Gastroesophageal sphincter (tissue), 4 donors: ENCODE measurements around the gene SLK. TPM values are rescaled to one million over a fixed set of nuclear protein-coding genes. Genes with fewer than 3 reads are reported as not detected.
A peak's percentile ranks its signal among the peaks of the same experiment; 100 is the strongest.

ENCODE experiments used
- ATAC-seq: fragments of 150-250 bp; one replicate; pipeline ENCODE4 v1.9.1; 2016; ENCODE audit warnings: mild to moderate bottlenecking, moderate library complexity
- H3K27ac ChIP-seq, 4 donors: fragments of 200-600 bp; sonication (generic) in 3 of 4; 1 replicate in 3 of 4; 2 replicates in 1 of 4; pipeline ENCODE4 v1.5.1; 2016 to 2019
- H3K27me3 ChIP-seq: fragments of 200-600 bp; sonication (generic); one replicate; pipeline ENCODE4 v1.5.1; 2019
- H3K36me3 ChIP-seq, 2 donors: fragments of 200-600 bp; sonication (generic); one replicate each; pipeline ENCODE4 v1.5.1; 2019; ENCODE audit warnings: control low read depth in 1 of 2
- H3K4me1 ChIP-seq, 3 donors: fragments of 200-600 bp; sonication (generic); 1 replicate in 2 of 3; 2 replicates in 1 of 3; pipeline ENCODE4 v1.5.1; 2016 to 2019; ENCODE audit warnings: control low read depth in 2 of 3
- H3K4me3 ChIP-seq, 2 donors: fragments of 200-600 bp; sonication (generic); one replicate each; pipeline ENCODE4 v1.5.1; 2019; ENCODE audit warnings: mild to moderate bottlenecking in 1 of 2, moderate library complexity in 1 of 2
- H3K9me3 ChIP-seq, 3 donors: fragments of 200-600 bp; sonication (generic); one replicate each; pipeline ENCODE4 v1.5.1; 2017 to 2019; ENCODE audit warnings: control low read depth in 2 of 3
- CTCF ChIP-seq, 4 experiments: fragments of 200-600 bp in 2 of 4; fragments of 450-650 bp in 2 of 4; sonication (generic) in 1 of 4; IDR thresholded peaks; one replicate each; pipeline ENCODE4 v1.5.1; 2017 to 2019; ENCODE audit warnings: antibody characterized with exemption in 4 of 4, mild to moderate bottlenecking in 2 of 4, moderate library complexity in 2 of 4
- EP300 ChIP-seq: sonication (generic); formaldehyde crosslinking; IDR thresholded peaks from one replicate; pipeline ENCODE4 v1.6.1; 2017; ENCODE audit warnings: antibody characterized with exemption, mild to moderate bottlenecking
- POLR2A ChIP-seq, 2 donors: fragments of 450-650 bp; IDR thresholded peaks; one replicate each; pipeline ENCODE4 v1.6.1; 2017; ENCODE audit warnings: antibody characterized with exemption in 2 of 2, mild to moderate bottlenecking in 2 of 2, moderate library complexity in 1 of 2
- POLR2AphosphoS5 ChIP-seq: sonication (generic); formaldehyde crosslinking; IDR thresholded peaks from one replicate; pipeline ENCODE4 v1.6.1; 2017; ENCODE audit warnings: antibody characterized with exemption
- WGBS, 2 donors: methylation state at CpG; one replicate each; pipeline ENCODE4 v1.1.5; 2018; ENCODE audit warnings: low coverage in 1 of 2; 5-methylcytosine and 5-hydroxymethylcytosine counted together
- total RNA-seq, 4 donors: library from RNA; depleted of rRNA; stranded (reverse); fragments of >200 nt; gene quantifications; one replicate each; pipeline ENCODE4 v1.1.0, GENCODE V29; 2016

Gene SLK
- total RNA-seq, 4 donors from 2014 or later, result 75.0 to 119 (median 107) TPM

DNA sequence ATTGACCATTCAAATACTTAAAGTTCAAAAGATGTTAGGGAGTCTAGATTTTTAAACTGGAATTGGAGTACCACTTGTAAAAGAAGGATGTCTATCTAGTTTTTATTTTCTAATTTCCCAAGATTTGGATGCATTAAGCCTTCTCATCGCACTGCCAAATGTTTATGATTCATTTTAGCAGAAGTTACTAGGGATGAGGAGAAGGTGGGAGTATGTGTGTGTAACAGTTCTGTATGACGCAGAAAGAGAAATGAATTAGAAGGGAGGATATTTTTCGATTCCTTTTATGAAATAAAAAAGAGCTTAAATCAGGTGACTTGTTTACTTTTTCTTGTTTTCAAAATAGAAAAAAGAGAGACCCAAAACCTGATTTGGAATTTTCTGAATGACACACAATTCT is 6.8 kb upstream of the SLK start:
- TF ChIP-seq POLR2AphosphoS5 (no peak), POLR2A (IDR thresholded peaks at IDR 0.05) (no peak), EP300 (no peak), CTCF (IDR thresholded peaks at IDR 0.05) (no peak)
- WGBS, 2 donors, result 56 to 57% methylated on average over 3 of the region's 3 CpGs
- no peak overlapping the region for H3K27ac ChIP-seq
- no peak overlapping the region for H3K4me3 ChIP-seq
- ATAC-seq, result no peak
- no peaks in the 10 kb centered on the region for H3K9me3 ChIP-seq
- H3K4me1 ChIP-seq, result no peaks in the 10 kb centered on the region
- H3K36me3 ChIP-seq, result no peaks in the 10 kb centered on the region
- no peaks in the 10 kb centered on the region for H3K27me3 ChIP-seq

- ATAC-seq, result peak; percentile 79
- Histone ChIP-seq H3K4me1 (peaks cover 0 to 57% (median 3%) of the 10 kb centered on the region in 3 donors), H3K27ac (peak overlapping the region; percentile 89 to 99 (median 96)), H3K27me3 (no peaks in the 10 kb centered on the region), H3K36me3 (no peaks in the 10 kb centered on the region), H3K4me3 (peak overlapping the region; percentile 83 to 87), H3K9me3 (no peaks in the 10 kb centered on the region)
- peak in 2 of 4 experiments; percentile 26 to 35 for TF ChIP-seq CTCF (IDR thresholded peaks at IDR 0.05)
- TF ChIP-seq EP300, result no peak
- 0 to 1% methylated on average over 4 to 14 of the region's 55 CpGs for WGBS, 2 donors
These were observed 620 bp downstream of the SLK start for GRCh38 chr10:103967448-103968071.

- H3K4me1 ChIP-seq, result peaks cover 0 to 66% (median 3%) of the 10 kb centered on the region in 3 donors
These were observed 1.8 kb downstream of the SLK start for GRCh38 chr10:103968441-103969391.

DNA sequence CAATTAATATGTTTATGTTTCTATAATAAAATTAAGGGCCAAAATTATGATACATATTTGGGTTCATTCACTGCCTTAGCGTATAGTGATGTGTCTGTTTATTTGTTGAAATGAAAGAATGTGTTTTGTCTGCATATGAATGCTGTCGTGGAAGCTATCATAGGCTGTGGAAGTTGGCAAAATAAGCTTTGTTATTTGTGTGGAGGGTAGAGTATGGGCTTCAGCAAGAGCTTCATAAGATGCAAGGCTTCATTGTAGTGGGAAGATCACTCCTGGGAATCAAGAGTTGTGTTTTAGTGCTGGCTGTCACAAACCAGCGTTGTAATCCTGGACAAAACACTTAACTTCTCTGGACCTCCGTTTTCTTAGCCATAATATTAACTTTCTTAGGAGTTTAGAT is 2.5 kb downstream of the SLK start:
- Histone ChIP-seq H3K27ac (peak overlapping the region in 3 of 4 donors; percentile 19 to 99 (median 51)), H3K4me3 (peak overlapping the region; percentile 83 to 87), H3K27me3 (no peaks in the 10 kb centered on the region), H3K4me1 (peaks cover 0 to 66% (median 3%) of the 10 kb centered on the region in 3 donors), H3K36me3 (no peaks in the 10 kb centered on the region), H3K9me3 (no peaks in the 10 kb centered on the region)
- no peak for ATAC-seq
- 2 to 6% methylated on average over 4 of the region's 4 CpGs for WGBS, 2 donors
- TF ChIP-seq POLR2A (IDR thresholded peaks at IDR 0.05) (no peak), POLR2AphosphoS5 (no peak), CTCF (IDR thresholded peaks at IDR 0.05) (no peak), EP300 (no peak)

More at GRCh38 chr10:103968441-103969391, 1.8 kb downstream of the SLK start:
- no peak for ATAC-seq
- Histone ChIP-seq H3K4me3 (peak overlapping the region; percentile 83 to 87), H3K27ac (peak overlapping the region in 2 of 4 donors; percentile 98 to 99), H3K9me3 (no peaks in the 10 kb centered on the region), H3K36me3 (no peaks in the 10 kb centered on the region), H3K27me3 (no peaks in the 10 kb centered on the region)
- TF ChIP-seq EP300 (no peak), CTCF (IDR thresholded peaks at IDR 0.05) (no peak), POLR2A (IDR thresholded peaks at IDR 0.05) (no peak), POLR2AphosphoS5 (no peak)
- 15 to 36% methylated on average over 12 to 18 of the region's 23 CpGs for WGBS, 2 donors
